Stomach (tissue), 9 donors: Measurements from ENCODE around the gene ENTPD6. TPM values are rescaled to one million over a fixed set of nuclear protein-coding genes. Genes with fewer than 3 reads are reported as not detected.

Source experiments
- DNase-seq, 2 donors: peaks; one replicate each; pipeline versions ENCODE4 v3.0.0 to v3.0.0-alpha.2; 2013 to 2019
- H3K27ac ChIP-seq, 5 donors: fragments of 200-600 bp in 4 of 5; sonication (generic) in 4 of 5; one replicate each; pipeline ENCODE4 v1.5.1; 2013 to 2019; ENCODE audit warnings: mild to moderate bottlenecking in 1 of 5, moderate library complexity in 1 of 5
- H3K27me3 ChIP-seq, 3 donors: fragments of 200-600 bp; sonication (generic); one replicate each; pipeline ENCODE4 v1.5.1; 2017 to 2019; ENCODE audit warnings: mixed run types in 1 of 3
- H3K36me3 ChIP-seq, 4 donors: fragments of 200-600 bp; sonication (generic); 1 replicate in 3 of 4; 2 replicates in 1 of 4; pipeline ENCODE4 v1.5.1; 2016 to 2019
- H3K4me1 ChIP-seq, 4 donors: fragments of 200-600 bp; sonication (generic); one replicate each; pipeline ENCODE4 v1.5.1; 2016 to 2019
- H3K4me3 ChIP-seq, 4 donors: fragments of 200-600 bp; sonication (generic) in 3 of 4; one replicate each; pipeline ENCODE4 v1.5.1; 2016 to 2019; ENCODE audit warnings: mild to moderate bottlenecking in 1 of 4
- H3K9me3 ChIP-seq, 4 donors: fragments of 200-600 bp; sonication (generic); one replicate each; pipeline ENCODE4 v1.5.1; 2016 to 2019
- EP300 ChIP-seq: sonication (generic); formaldehyde crosslinking; IDR thresholded peaks from one replicate; pipeline ENCODE4 v1.6.1; 2017; ENCODE audit warnings: antibody characterized with exemption
- POLR2A ChIP-seq, 4 donors: fragments of 450-650 bp; IDR thresholded peaks; one replicate each; pipeline ENCODE4 v1.6.1; 2016; ENCODE audit warnings: antibody characterized with exemption in 4 of 4, control low read depth in 2 of 4, mild to moderate bottlenecking in 1 of 4, moderate library complexity in 1 of 4
- POLR2AphosphoS5 ChIP-seq, 3 donors: sonication (generic); formaldehyde crosslinking; IDR thresholded peaks; one replicate each; pipeline ENCODE4 v1.6.1; 2016; ENCODE audit warnings: antibody characterized with exemption in 3 of 3
- WGBS, 5 donors: extraction: QIAGEN DNeasy Blood & Tissue Kit in 3 of 5; methylation state at CpG; one replicate each; pipeline versions ENCODE4 v1.1.5 to v1.1.7; 2013 to 2018; 5-methylcytosine and 5-hydroxymethylcytosine counted together
- intact Hi-C: fragments of 100-400 bp; cut with DNase I; formaldehyde crosslinking; loops from one replicate; pipeline ENCODE4 v1.15.1; 2023; ENCODE audit warnings: low total_unique reads
- polyA plus RNA-seq, 3 donors: library from polyadenylated mRNA; stranded (reverse); fragments of 200-250 nt; gene quantifications; one replicate each; pipeline ENCODE4 v1.2.3, GENCODE V29; 2013
- total RNA-seq, 5 donors: library from RNA; depleted of rRNA; stranded (reverse); fragments of >200 nt; gene quantifications; one replicate each; pipeline versions ENCODE4 v1.1.0 to v1.2.3, GENCODE V29; 2014 to 2016
- TF ChIP-seq, protein P1 (sequence below), 7 experiments: fragments of 450-650 bp in 4 of 7; fragments of 200-600 bp in 3 of 7; sonication (generic) in 3 of 7; IDR thresholded peaks; one replicate each; pipeline ENCODE4 v1.5.1; 2016 to 2019; ENCODE audit warnings: antibody characterized with exemption in 7 of 7, control low read depth in 2 of 7, mild to moderate bottlenecking in 1 of 7
- donor health status: healthy with polysubstance abuse.
- donor health status: Bipolar disorder and iron deficiency.
- donor health status: healthy.

ENTPD6 gene
- total and polyA plus RNA-seq, 8 donors = 38.5 to 110 (median 66.5) TPM

DNA sequence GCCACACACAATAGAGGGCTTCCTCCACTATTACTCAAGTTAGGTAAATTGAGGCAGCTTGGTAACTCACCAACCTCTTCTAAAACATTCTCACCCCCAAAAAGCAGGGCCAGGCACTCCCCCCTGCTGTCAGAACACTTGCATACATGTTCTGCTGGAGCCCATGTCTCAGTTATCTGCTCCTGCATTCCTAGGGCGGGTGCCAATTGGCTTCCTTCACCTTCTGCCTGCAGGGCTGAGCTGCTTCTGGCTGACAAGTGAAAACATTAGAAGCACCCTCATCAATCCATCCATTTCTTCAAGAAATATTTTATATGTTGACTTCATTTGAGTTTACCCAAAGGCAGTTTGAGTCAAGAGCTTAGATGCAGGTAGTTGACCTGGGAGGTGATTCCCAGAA lies 4.5 kb upstream of the ENTPD6 start:
- H3K27me3 ChIP-seq = peaks cover 0 to 21% (median 0%) of the 10 kb centered on the region in 3 donors
- peaks cover 0 to 6% (median 0%) of the 10 kb centered on the region in 4 donors for H3K9me3 ChIP-seq
- 26 to 76% (median 41%) methylated on average over 1 of the region's 1 CpG for WGBS, 5 donors
- no peak overlapping the region for H3K27ac ChIP-seq
- peaks cover 8 to 15% (median 9%) of the 10 kb centered on the region in 4 donors for H3K4me1 ChIP-seq
- no peak overlapping the region for H3K4me3 ChIP-seq
- no peak for TF ChIP-seq EP300
- TF ChIP-seq POLR2A (IDR thresholded peaks at IDR 0.05) = no peak
- TF ChIP-seq, protein P1, sequence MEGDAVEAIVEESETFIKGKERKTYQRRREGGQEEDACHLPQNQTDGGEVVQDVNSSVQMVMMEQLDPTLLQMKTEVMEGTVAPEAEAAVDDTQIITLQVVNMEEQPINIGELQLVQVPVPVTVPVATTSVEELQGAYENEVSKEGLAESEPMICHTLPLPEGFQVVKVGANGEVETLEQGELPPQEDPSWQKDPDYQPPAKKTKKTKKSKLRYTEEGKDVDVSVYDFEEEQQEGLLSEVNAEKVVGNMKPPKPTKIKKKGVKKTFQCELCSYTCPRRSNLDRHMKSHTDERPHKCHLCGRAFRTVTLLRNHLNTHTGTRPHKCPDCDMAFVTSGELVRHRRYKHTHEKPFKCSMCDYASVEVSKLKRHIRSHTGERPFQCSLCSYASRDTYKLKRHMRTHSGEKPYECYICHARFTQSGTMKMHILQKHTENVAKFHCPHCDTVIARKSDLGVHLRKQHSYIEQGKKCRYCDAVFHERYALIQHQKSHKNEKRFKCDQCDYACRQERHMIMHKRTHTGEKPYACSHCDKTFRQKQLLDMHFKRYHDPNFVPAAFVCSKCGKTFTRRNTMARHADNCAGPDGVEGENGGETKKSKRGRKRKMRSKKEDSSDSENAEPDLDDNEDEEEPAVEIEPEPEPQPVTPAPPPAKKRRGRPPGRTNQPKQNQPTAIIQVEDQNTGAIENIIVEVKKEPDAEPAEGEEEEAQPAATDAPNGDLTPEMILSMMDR (IDR thresholded peaks at IDR 0.05) = no peak
- no peak for TF ChIP-seq POLR2AphosphoS5 (IDR thresholded peaks at IDR 0.05)
- intact Hi-C loops = loop anchor here (10.0 kb wide), 1 partner anchor 196 kb away; the partner anchor contains the start of gene APMAP
- peak in 1 of 2 donors; percentile 58 for DNase-seq
- H3K36me3 ChIP-seq = no peaks in the 10 kb centered on the region

DNA sequence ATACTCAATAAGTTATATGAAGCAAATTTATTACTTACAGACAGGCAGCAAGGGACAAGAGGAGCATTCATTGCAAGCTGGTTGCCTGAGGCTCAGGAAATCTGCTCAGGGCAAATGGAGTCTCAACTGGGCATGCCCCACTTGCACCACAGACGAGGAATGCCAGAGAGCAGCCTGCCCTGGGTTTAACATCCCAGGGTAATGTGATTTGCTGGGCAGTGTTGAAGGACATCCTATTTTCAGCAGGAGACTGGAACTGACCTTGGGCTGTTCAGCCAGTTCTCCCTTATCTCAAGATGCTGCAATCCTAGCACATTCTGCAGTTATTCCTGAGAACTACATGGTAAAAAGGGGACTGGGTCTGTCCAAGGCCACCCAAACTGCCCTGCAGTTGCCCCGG lies 3.8 kb upstream of the ENTPD6 start:
- Histone ChIP-seq H3K27ac (no peak overlapping the region), H3K4me1 (peaks cover 12 to 20% (median 14%) of the 10 kb centered on the region in 4 donors), H3K36me3 (no peaks in the 10 kb centered on the region), H3K27me3 (peaks cover 0 to 15% (median 0%) of the 10 kb centered on the region in 3 donors), H3K9me3 (peaks cover 0 to 1% (median 0%) of the 10 kb centered on the region in 4 donors), H3K4me3 (no peak overlapping the region)
- 70 to 78% (median 71%) methylated on average over 2 of the region's 2 CpGs for WGBS, 5 donors
- intact Hi-C loops = loop anchor here (10.0 kb wide), 1 partner anchor 197 kb away; the partner anchor contains the start of gene APMAP
- peak in 1 of 2 donors; percentile 37 for DNase-seq
- TF ChIP-seq EP300 = no peak
- TF ChIP-seq, protein P1 (IDR thresholded peaks at IDR 0.05) = no peak
- TF ChIP-seq POLR2AphosphoS5 (IDR thresholded peaks at IDR 0.05) = no peak
- no peak for TF ChIP-seq POLR2A (IDR thresholded peaks at IDR 0.05)

DNA sequence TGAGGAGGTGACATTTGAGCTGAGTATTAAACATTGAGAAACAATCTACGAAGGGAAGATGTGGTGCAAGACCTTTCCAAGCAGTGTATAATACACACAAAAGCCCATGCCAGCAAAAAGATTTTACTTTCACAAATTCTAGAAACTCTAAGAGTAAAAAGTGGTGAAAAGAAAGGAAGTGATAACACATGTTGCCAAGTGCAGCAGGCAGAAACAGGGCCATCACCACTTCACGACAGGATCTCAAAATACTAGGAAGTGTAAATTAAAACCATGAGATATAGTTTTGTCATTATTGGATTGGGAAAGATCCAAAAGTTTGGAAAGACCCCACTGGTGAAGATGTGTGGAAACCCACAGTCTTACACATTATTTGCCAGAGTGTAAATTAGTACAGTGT lies 1.7 kb upstream of the ENTPD6 start:
- 62 to 82% (median 77%) methylated on average over 2 of the region's 2 CpGs for WGBS, 5 donors
- Histone ChIP-seq H3K27ac (no peak overlapping the region), H3K4me1 (peaks cover 22 to 38% (median 34%) of the 10 kb centered on the region in 4 donors), H3K27me3 (no peaks in the 10 kb centered on the region), H3K36me3 (no peaks in the 10 kb centered on the region), H3K4me3 (no peak overlapping the region), H3K9me3 (no peaks in the 10 kb centered on the region)
- TF ChIP-seq, protein P1 (IDR thresholded peaks at IDR 0.05) = no peak
- TF ChIP-seq EP300 (no peak), POLR2AphosphoS5 (IDR thresholded peaks at IDR 0.05) (no peak), POLR2A (IDR thresholded peaks at IDR 0.05) (no peak)
- no peak for DNase-seq
- intact Hi-C loops = loop anchor here (10.0 kb wide), 1 partner anchor 199 kb away; the partner anchor contains the start of gene APMAP

DNA sequence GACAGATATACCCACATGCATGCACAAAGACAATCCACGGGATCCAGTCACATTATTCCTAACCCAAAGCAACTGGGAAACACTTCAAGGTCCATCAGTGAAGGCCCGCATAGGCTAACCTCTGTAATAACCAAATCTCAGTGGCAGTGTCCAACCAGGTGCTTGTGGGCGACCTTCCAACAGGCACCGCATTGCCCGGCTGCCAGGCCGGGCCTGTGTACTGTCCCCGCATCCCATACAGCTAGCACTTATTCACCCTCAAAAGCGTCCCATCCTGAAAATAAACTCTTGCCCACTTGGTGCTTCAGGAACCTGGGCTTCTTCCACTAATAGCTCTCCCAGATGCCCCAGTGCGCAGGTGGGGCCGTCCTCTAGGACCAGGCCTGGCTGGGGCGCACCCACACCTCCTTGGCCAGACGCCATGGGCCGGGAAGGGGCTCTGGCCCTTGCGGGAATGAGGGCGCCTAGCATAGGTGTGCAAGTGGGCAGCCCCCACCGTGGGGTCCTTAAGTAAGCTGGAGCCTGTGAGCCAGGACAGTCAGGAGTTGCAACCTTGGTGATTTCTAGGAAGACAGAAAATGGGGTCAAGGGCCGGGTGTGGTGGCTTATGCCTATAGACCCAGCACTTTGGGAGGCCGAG lies 1.1 kb upstream of the ENTPD6 start:
- H3K36me3 ChIP-seq = no peaks in the 10 kb centered on the region
- TF ChIP-seq POLR2A (IDR thresholded peaks at IDR 0.05) (no peak), POLR2AphosphoS5 (IDR thresholded peaks at IDR 0.05) (no peak), EP300 (no peak)
- TF ChIP-seq, protein P1 (IDR thresholded peaks at IDR 0.05) = no peak
- intact Hi-C loops = loop anchor here (10.0 kb wide), 1 partner anchor 200 kb away; the partner anchor contains the start of gene APMAP
- H3K4me3 ChIP-seq = peak overlapping the region in 1 of 4 donors; percentile 96
- DNase-seq = peak in 1 of 2 donors; percentile 22
- H3K4me1 ChIP-seq = peaks cover 22 to 42% (median 39%) of the 10 kb centered on the region in 4 donors
- H3K9me3 ChIP-seq = no peaks in the 10 kb centered on the region
- peak overlapping the region in 3 of 5 donors; percentile 3 to 93 (median 92) for H3K27ac ChIP-seq
- WGBS, 5 donors = 82 to 88% (median 84%) methylated on average over 16 to 18 of the region's 18 CpGs
- no peaks in the 10 kb centered on the region for H3K27me3 ChIP-seq
